A673 (cell line): Measurements from ENCODE around the gene TMEM129. TPM values are rescaled to one million over a fixed set of nuclear protein-coding genes. Genes with fewer than 3 reads are reported as not detected.

Experiments
- BruUV-seq: library from RNA; stranded (reverse); fragments of 400-500 nt; replicated peaks from 2 replicates; lab custom pipeline; 2021; lab: Mats Ljungman, UMichigan
- CTCF ChIA-PET: fragments of 300-600 bp; sonication (Branson Sonifier 250); formaldehyde crosslinking; loops from one replicate; lab custom pipeline; 2022; ENCODE audit warnings: antibody characterized with exemption; lab: Charles Lee
- POLR2A ChIA-PET: fragments of 300-600 bp; sonication (Branson Sonifier 250); formaldehyde crosslinking; loops from one replicate; lab custom pipeline; 2022; ENCODE audit warnings: antibody characterized with exemption; ENCODE audit not compliant: low non-redundant PET; lab: Charles Lee
- DNase-seq: peaks from one replicate; pipeline ENCODE4 v3.0.0-alpha.2; 2015; ENCODE audit warnings: low spot score
- H3K27ac ChIP-seq: fragments of 200-600 bp; sonication (generic); 2 replicates; pipeline ENCODE4 v1.5.1; 2016; ENCODE audit warnings: mixed run types, low read depth, mild to moderate bottlenecking, mixed read lengths, antibody characterized with exemption, low read length; ENCODE audit not compliant: poor library complexity, severe bottlenecking
- H3K27me3 ChIP-seq: fragments of 200-600 bp; sonication (generic); replicated peaks from 2 replicates; pipeline ENCODE4 v1.6.1; 2017; ENCODE audit warnings: mixed run types, low read depth, mild to moderate bottlenecking, mixed read lengths, antibody characterized with exemption, low read length; ENCODE audit not compliant: insufficient read depth, poor library complexity
- H3K36me3 ChIP-seq: fragments of 200-600 bp; sonication (generic); 2 replicates; pipeline ENCODE4 v1.6.1; 2016; ENCODE audit warnings: mixed run types, mild to moderate bottlenecking, mixed read lengths, antibody characterized with exemption, low read length; ENCODE audit not compliant: insufficient read depth, poor library complexity, severe bottlenecking
- H3K4me1 ChIP-seq: fragments of 200-600 bp; sonication (generic); 2 replicates; pipeline ENCODE4 v1.6.1; 2017; ENCODE audit warnings: mixed run types, mild to moderate bottlenecking, mixed read lengths, antibody characterized with exemption, low read length; ENCODE audit not compliant: insufficient read depth, poor library complexity, severe bottlenecking
- H3K4me3 ChIP-seq: fragments of 200-600 bp; sonication (generic); 2 replicates; pipeline ENCODE4 v1.5.1; 2016; ENCODE audit warnings: low read depth, mixed run types, mild to moderate bottlenecking, mixed read lengths, low read length; ENCODE audit not compliant: poor library complexity, severe bottlenecking
- H3K9me3 ChIP-seq: fragments of 200-600 bp; sonication (generic); 2 replicates; pipeline ENCODE4 v1.6.1; 2016; ENCODE audit warnings: mixed run types, low read depth, mild to moderate bottlenecking, mixed read lengths, antibody characterized with exemption, low read length; ENCODE audit not compliant: poor library complexity, severe bottlenecking
- EZH2 ChIP-seq: fragments of 200-600 bp; sonication (generic); IDR thresholded peaks from 2 replicates; pipeline ENCODE4 v1.6.1; 2017; ENCODE audit warnings: borderline replicate concordance, low read depth, mild to moderate bottlenecking, mixed read lengths, antibody characterized with exemption, low read length; ENCODE audit not compliant: poor library complexity, severe bottlenecking
- intact Hi-C: fragments of 100-400 bp; cut with micrococcal nuclease; formaldehyde crosslinking; loops from one replicate; pipeline ENCODE4 v1.10.0; 2022; ENCODE audit not compliant: unreplicated experiment
- total RNA-seq: library from RNA; stranded (reverse); gene quantifications from 2 replicates; pipeline ENCODE4 v1.2.3, GENCODE V29; 2021
- TF ChIP-seq, protein P1 (sequence below): fragments of 300-800, 200-600 bp; sonication (generic); conservative IDR thresholded peaks from 2 replicates; pipeline ENCODE4 v1.5.1; 2017; ENCODE audit warnings: low read depth, mild to moderate bottlenecking, antibody characterized with exemption, low read length, moderate library complexity, mixed read lengths

TMEM129 gene
- total RNA-seq, 1 experiment from 2014 or later, result 28.8 TPM

DNA sequence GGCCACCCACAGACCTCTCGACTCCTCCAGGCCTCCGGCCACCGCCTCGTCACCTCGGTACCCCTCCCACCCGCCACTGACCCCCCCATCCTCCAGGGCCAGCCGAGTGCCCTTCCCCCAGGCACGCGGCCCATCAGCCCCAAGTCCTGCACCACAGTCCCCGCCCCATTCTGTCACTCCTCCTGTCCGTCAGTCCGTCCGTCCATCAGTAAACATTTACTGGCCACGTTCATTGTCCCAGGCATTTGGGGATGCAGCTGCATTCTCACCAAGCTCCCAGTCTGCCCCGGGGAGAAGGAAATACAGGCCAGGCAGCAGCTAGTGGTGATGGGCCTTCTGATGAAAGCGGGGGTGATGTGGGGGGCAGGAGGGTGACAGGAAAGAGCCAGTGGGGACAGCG is 36.7 kb upstream of the TMEM129 start:
- BruUV-seq, result no TSS peak
- ChIA-PET CTCF (no interaction called here), POLR2A (no interaction called here)
- DNase-seq, result no peak
- intact Hi-C loops, result no loop called here
- Histone ChIP-seq H3K9me3 (no peaks in the 10 kb centered on the region), H3K27me3 (no peaks in the 10 kb centered on the region), H3K27ac (no peak overlapping the region), H3K4me1 (no peaks in the 10 kb centered on the region), H3K36me3 (no peaks in the 10 kb centered on the region), H3K4me3 (no peak overlapping the region)
- TF ChIP-seq EZH2, result no peak
- TF ChIP-seq, protein P1, sequence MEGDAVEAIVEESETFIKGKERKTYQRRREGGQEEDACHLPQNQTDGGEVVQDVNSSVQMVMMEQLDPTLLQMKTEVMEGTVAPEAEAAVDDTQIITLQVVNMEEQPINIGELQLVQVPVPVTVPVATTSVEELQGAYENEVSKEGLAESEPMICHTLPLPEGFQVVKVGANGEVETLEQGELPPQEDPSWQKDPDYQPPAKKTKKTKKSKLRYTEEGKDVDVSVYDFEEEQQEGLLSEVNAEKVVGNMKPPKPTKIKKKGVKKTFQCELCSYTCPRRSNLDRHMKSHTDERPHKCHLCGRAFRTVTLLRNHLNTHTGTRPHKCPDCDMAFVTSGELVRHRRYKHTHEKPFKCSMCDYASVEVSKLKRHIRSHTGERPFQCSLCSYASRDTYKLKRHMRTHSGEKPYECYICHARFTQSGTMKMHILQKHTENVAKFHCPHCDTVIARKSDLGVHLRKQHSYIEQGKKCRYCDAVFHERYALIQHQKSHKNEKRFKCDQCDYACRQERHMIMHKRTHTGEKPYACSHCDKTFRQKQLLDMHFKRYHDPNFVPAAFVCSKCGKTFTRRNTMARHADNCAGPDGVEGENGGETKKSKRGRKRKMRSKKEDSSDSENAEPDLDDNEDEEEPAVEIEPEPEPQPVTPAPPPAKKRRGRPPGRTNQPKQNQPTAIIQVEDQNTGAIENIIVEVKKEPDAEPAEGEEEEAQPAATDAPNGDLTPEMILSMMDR, result no peak

DNA sequence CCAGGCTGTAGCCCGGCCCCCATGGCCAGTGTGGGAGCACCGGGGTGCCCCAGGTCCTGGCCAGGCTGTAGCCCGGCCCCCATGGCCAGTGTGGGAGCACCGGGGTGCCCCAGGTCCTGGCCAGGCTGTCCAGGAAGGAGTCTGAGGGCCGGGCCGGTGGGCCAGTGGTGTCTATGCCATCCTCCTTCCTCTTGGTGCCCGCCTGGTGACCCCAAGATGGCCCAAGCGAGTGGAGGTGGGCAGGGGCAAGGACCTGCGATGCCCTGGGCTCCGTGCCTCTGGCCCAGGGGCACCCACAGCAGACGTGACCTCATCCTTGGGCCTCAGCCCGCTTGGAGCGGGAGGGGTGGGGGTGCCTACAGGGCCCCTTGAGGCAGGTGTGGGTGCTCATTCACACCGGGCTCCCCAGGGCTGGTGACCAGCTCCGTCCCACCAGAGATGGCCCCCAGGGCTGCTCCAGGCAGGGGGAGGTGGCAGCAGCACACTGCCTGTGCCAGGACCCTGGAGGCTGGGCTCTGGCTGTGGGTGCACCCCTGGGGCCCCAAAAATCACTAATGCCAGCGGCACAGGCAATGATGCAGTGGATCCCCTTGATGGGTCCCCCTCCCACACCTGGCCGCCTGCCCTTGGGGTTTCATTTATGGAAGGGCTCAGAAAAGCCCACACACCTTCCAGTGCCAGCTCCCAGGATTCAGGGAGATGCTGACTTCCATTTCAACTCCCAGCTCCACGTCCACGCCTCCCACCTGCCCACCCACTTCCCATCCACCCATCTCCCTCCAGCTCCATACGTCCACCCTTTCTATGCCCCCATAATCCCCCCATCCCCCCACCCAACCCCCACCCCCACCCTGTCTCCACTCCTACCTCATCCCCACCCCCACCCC is 36.0 kb upstream of the TMEM129 start:
- DNase-seq, result no peak
- Histone ChIP-seq H3K9me3 (no peaks in the 10 kb centered on the region), H3K4me3 (no peak overlapping the region), H3K27me3 (no peaks in the 10 kb centered on the region), H3K27ac (no peak overlapping the region), H3K4me1 (no peaks in the 10 kb centered on the region), H3K36me3 (no peaks in the 10 kb centered on the region)
- no peak for TF ChIP-seq EZH2
- TF ChIP-seq, protein P1, result no peak
- intact Hi-C loops, result no loop called here
- POLR2A ChIA-PET, result no interaction called here
- CTCF ChIA-PET, result no interaction called here
- BruUV-seq, result no TSS peak

GRCh38 chr4:1756079-1756478 is 35.0 kb upstream of the TMEM129 start:
- CTCF ChIA-PET, result no interaction called here
- no peak for TF ChIP-seq EZH2
- TF ChIP-seq, protein P1, result no peak
- H3K4me1 ChIP-seq, result no peaks in the 10 kb centered on the region
- H3K27me3 ChIP-seq, result no peaks in the 10 kb centered on the region
- no peak overlapping the region for H3K4me3 ChIP-seq
- no peak for DNase-seq
- no peaks in the 10 kb centered on the region for H3K36me3 ChIP-seq
- intact Hi-C loops, result no loop called here
- H3K9me3 ChIP-seq, result no peaks in the 10 kb centered on the region
- H3K27ac ChIP-seq, result no peak overlapping the region
- BruUV-seq, result no TSS peak
- POLR2A ChIA-PET, result no interaction called here
